HCT116 (cell line): ENCODE results near the gene BEGAIN. TPM values are rescaled to one million over a fixed set of nuclear protein-coding genes. Genes with fewer than 3 reads are reported as not detected.

Experiments used
- ATAC-seq: fragments of 200-7000 bp; cut with Tn5 transposase; 2 replicates; pipeline ENCODE4 v1.9.1; 2020; ENCODE audit warnings: mild to moderate bottlenecking, moderate library complexity
- BruUV-seq: library from RNA; stranded (reverse); fragments of 400-500 nt; replicated peaks from 2 replicates; lab custom pipeline; 2021; lab: Mats Ljungman, UMichigan
- CTCF ChIA-PET: fragments of 300-600 bp; sonication (Branson Sonifier 250); formaldehyde crosslinking; loops from one replicate; lab custom pipeline; 2021; ENCODE audit warnings: antibody characterized with exemption; lab: Charles Lee
- POLR2A ChIA-PET: fragments of 300-600, 350-600 bp; sonication (Branson Sonifier 250); formaldehyde crosslinking; loops from one replicate; lab custom pipeline; 2021; ENCODE audit warnings: antibody characterized with exemption; lab: Charles Lee
- RAD21 ChIA-PET, 2 experiments: fragments of 300-600 bp; sonication (Branson Sonifier 250); formaldehyde crosslinking; loops; one replicate each; lab custom pipeline; 2023; ENCODE audit warnings: low total read pairs in 2 of 2; ENCODE audit not compliant: uncharacterized antibody in 2 of 2, unreplicated experiment in 2 of 2, low non-redundant PET in 1 of 2; lab: Charles Lee
- DNase-seq: peaks from one replicate; pipeline ENCODE4 v3.0.0-alpha.2; 2010; ENCODE audit warnings: low read depth, low spot score
- H2AFZ ChIP-seq: fragments of 200-600 bp; shearing (Covaris generic), sonication (generic); 2 replicates; pipeline ENCODE4 v1.6.1; 2017; ENCODE audit warnings: low read depth, mixed run types, mixed read lengths, antibody characterized with exemption, low read length; ENCODE audit not compliant: poor library complexity, severe bottlenecking
- H3K27ac ChIP-seq: 2 replicates; pipeline ENCODE4 v1.5.1; 2012; ENCODE audit warnings: low read depth, low read length
- H3K27me3 ChIP-seq: fragments of 200-600 bp; sonication (generic); 2 replicates; pipeline ENCODE4 v1.6.1; 2016; ENCODE audit warnings: mixed run types, low read length, mixed read lengths; ENCODE audit not compliant: insufficient read depth
- H3K36me3 ChIP-seq, 2 experiments: fragments of 200-500 bp in 1 of 2; fragments of 200-600 bp in 1 of 2; sonication (Bioruptor generic) in 1 of 2; sonication (generic) in 1 of 2; 2 replicates each; pipeline versions ENCODE4 v1.5.1 to v1.6.1; 2014 to 2016; ENCODE audit warnings: low read length in 2 of 2, inconsistent platforms in 1 of 2, mixed read lengths in 1 of 2, mixed run types in 1 of 2; ENCODE audit not compliant: insufficient read depth in 2 of 2, control insufficient read depth in 1 of 2
- H3K4me1 ChIP-seq, 2 experiments: fragments of 200-600 bp in 1 of 2; sonication (generic) in 1 of 2; 2 replicates each; pipeline versions ENCODE4 v1.5.1 to v1.6.1; 2012 to 2017; ENCODE audit warnings: low read length in 2 of 2, inconsistent platforms in 1 of 2, mild to moderate bottlenecking in 1 of 2, mixed read lengths in 1 of 2, mixed run types in 1 of 2, moderate library complexity in 1 of 2; ENCODE audit not compliant: insufficient read depth in 2 of 2, control insufficient read depth in 1 of 2
- H3K4me2 ChIP-seq: fragments of 200-600 bp; sonication (generic); 2 replicates; pipeline ENCODE4 v1.6.1; 2017; ENCODE audit warnings: mixed run types, low read length, mixed read lengths
- H3K4me3 ChIP-seq, 2 experiments: fragments of 200-600 bp in 1 of 2; sonication (generic) in 1 of 2; replicated peaks in 1 of 2; 2 replicates each; pipeline ENCODE4 v1.5.1; 2011 to 2016; ENCODE audit warnings: low read length in 2 of 2, control low read depth in 1 of 2, low read depth in 1 of 2, mild to moderate bottlenecking in 1 of 2, mixed read lengths in 1 of 2, mixed run types in 1 of 2
- H3K79me2 ChIP-seq: fragments of 200-600 bp; sonication (generic); 2 replicates; pipeline ENCODE4 v1.6.1; 2017; ENCODE audit warnings: mild to moderate bottlenecking, mixed run types, low read length, moderate library complexity, mixed read lengths; ENCODE audit not compliant: insufficient read depth
- H3K9ac ChIP-seq: fragments of 200-600 bp; sonication (generic); 2 replicates; pipeline ENCODE4 v1.6.1; 2016; ENCODE audit warnings: low read length, mixed read lengths
- H3K9me2 ChIP-seq: fragments of 200-600 bp; sonication (generic), shearing (Covaris generic); 2 replicates; pipeline ENCODE4 v1.6.1; 2017; ENCODE audit warnings: mixed run types, mild to moderate bottlenecking, moderate library complexity; ENCODE audit not compliant: insufficient read depth
- H3K9me3 ChIP-seq, 2 experiments: fragments of 200-500 bp in 1 of 2; fragments of 200-600 bp in 1 of 2; sonication (Bioruptor generic) in 1 of 2; sonication (generic) in 1 of 2; 2 replicates each; pipeline ENCODE4 v1.6.1; 2014 to 2017; ENCODE audit warnings: low read length in 2 of 2, mixed read lengths in 2 of 2, inconsistent platforms in 1 of 2, low read depth in 1 of 2, mild to moderate bottlenecking in 1 of 2, mixed run types in 1 of 2, moderate library complexity in 1 of 2; ENCODE audit not compliant: control insufficient read depth in 1 of 2, insufficient read depth in 1 of 2
- H4K20me1 ChIP-seq: fragments of 200-600 bp; sonication (generic), shearing (Covaris generic); 2 replicates; pipeline ENCODE4 v1.6.1; 2017; ENCODE audit warnings: mixed run types, mild to moderate bottlenecking, moderate library complexity; ENCODE audit not compliant: insufficient read depth
- CBX3 ChIP-seq: IDR thresholded peaks from 2 replicates; pipeline ENCODE4 v1.6.1; 2012; ENCODE audit warnings: low read depth
- EGR1 ChIP-seq: IDR thresholded peaks from 2 replicates; pipeline ENCODE4 v1.6.1; 2012; ENCODE audit warnings: low read depth
- ELF1 ChIP-seq: IDR thresholded peaks from 2 replicates; pipeline ENCODE4 v1.6.1; 2012; ENCODE audit warnings: low read depth, borderline replicate concordance
- POLR2AphosphoS5 ChIP-seq: IDR thresholded peaks from 2 replicates; pipeline ENCODE4 v1.6.1; 2011; ENCODE audit warnings: mild to moderate bottlenecking, low read depth, low read length, moderate library complexity
- REST ChIP-seq: IDR thresholded peaks from 2 replicates; pipeline ENCODE4 v1.6.1; 2012; ENCODE audit warnings: low read depth
- TCF7L2 ChIP-seq: IDR thresholded peaks from 2 replicates; pipeline ENCODE4 v1.7.0; 2011; ENCODE audit warnings: borderline replicate concordance, inconsistent platforms; ENCODE audit not compliant: insufficient read depth, insufficient read length; ENCODE audit errors: extremely low read depth
- ZBTB33 ChIP-seq: IDR thresholded peaks from 2 replicates; pipeline ENCODE4 v1.6.1; 2011; ENCODE audit warnings: mild to moderate bottlenecking, low read length, moderate library complexity; ENCODE audit not compliant: insufficient replicate concordance; ENCODE audit errors: extremely low read depth
- intact Hi-C: fragments of 100-400 bp; cut with micrococcal nuclease; formaldehyde crosslinking; loops from 2 replicates; pipeline ENCODE4 v1.10.0; 2022
- total RNA-seq: library from RNA; stranded (reverse); gene quantifications from one replicate; pipeline ENCODE4 v1.2.1, GENCODE V29; 2021; ENCODE audit not compliant: unreplicated experiment

BEGAIN gene
- total RNA-seq, 1 experiment from 2014 or later, result 8.5 TPM

GRCh38 chr14:100577986-100578431, 9.2 kb downstream of the BEGAIN start:
- ATAC-seq (no peak), DNase-seq (no peak)
- Histone ChIP-seq H3K9me3 (no peaks in the 10 kb centered on the region), H3K27me3 (no peaks in the 10 kb centered on the region), H4K20me1 (no peaks in the 10 kb centered on the region), H2AFZ (no peak overlapping the region), H3K79me2 (no peaks in the 10 kb centered on the region), H3K4me3 (no peak overlapping the region), H3K4me2 (no peak overlapping the region), H3K36me3 (no peaks in the 10 kb centered on the region), H3K9me2 (no peaks in the 10 kb centered on the region), H3K9ac (no peak overlapping the region), H3K27ac (no peak overlapping the region), H3K4me1 (no peaks in the 10 kb centered on the region)
- TF ChIP-seq EGR1, result no peak
- no peak for TF ChIP-seq ELF1
- no peak for TF ChIP-seq ZBTB33
- TF ChIP-seq REST, result no peak
- TF ChIP-seq CBX3, result no peak
- TF ChIP-seq TCF7L2, result no peak
- TF ChIP-seq POLR2AphosphoS5, result no peak
- ChIA-PET RAD21 (no interaction called here), CTCF (no interaction called here), POLR2A (no interaction called here)
- intact Hi-C loops, result no loop called here
- BruUV-seq, result no TSS peak
